Measurements from ENCODE around the gene ARHGAP31. TPM values are rescaled to one million over a fixed set of nuclear protein-coding genes. Genes with fewer than 3 reads are reported as not detected.

Gene ARHGAP31
- total and polyA plus RNA-seq, 2 experiments from 2014 or later, result 1.2 to 4.3 TPM

GRCh38 chr3:119288669-119289403 lies 5.3 kb upstream of the ARHGAP31 start:
- H3K4me1 Mint-ChIP-seq, result peaks cover 15% of the 10 kb centered on the region
- no peak overlapping the region for H3K27ac ChIP-seq (ENCODE audit: low read depth)
- no peak overlapping the region for H2AFZ ChIP-seq
- H3K4me1 ChIP-seq (ENCODE audit: insufficient read depth), result peaks cover 17% of the 10 kb centered on the region
- H3K79me2 ChIP-seq (replicated peaks; ENCODE audit: insufficient read depth), result no peaks in the 10 kb centered on the region
- TF ChIP-seq POLR2AphosphoS5 (IDR thresholded peaks at IDR 0.05; ENCODE audit: low read depth) (no peak), ZNF462 (CRISPR knock-in tag; IDR thresholded peaks at IDR 0.05) (no peak), CTCF (conservative IDR thresholded peaks at IDR 0.05; ENCODE audit: low read depth in 2 of 2) (no peak), NANOG (IDR thresholded peaks at IDR 0.05; ENCODE audit: borderline replicate concordance) (no peak), ZNF331 (CRISPR knock-in tag; IDR thresholded peaks at IDR 0.05; ENCODE audit: low read depth) (no peak), ZNF114 (CRISPR knock-in tag; IDR thresholded peaks at IDR 0.05) (no peak), CREB1 (CRISPR knock-in tag; IDR thresholded peaks at IDR 0.05; ENCODE audit: low read depth) (no peak), EZH2 (IDR thresholded peaks at IDR 0.05; ENCODE audit: low read depth, unreplicated experiment) (no peak), STAT1 (IDR thresholded peaks at IDR 0.05; ENCODE audit: unreplicated experiment) (no peak), JUNB (IDR thresholded peaks at IDR 0.05; ENCODE audit: unreplicated experiment) (no peak), EZH2phosphoT487 (IDR thresholded peaks at IDR 0.05; ENCODE audit: unreplicated experiment) (no peak), ETS1 (IDR thresholded peaks at IDR 0.05) (no peak), REST (IDR thresholded peaks at IDR 0.05; ENCODE audit: unreplicated experiment) (no peak)
- no peak overlapping the region for H3K4me3 ChIP-seq
- no peaks in the 10 kb centered on the region for H4K20me1 ChIP-seq (replicated peaks; ENCODE audit: insufficient read depth)
- no peak overlapping the region for H3K4me2 ChIP-seq
- H3F3A ChIP-seq (replicated peaks; ENCODE audit: low read depth), result no peaks in the 10 kb centered on the region
- peaks cover 13% of the 10 kb centered on the region for H3K27me3 Mint-ChIP-seq (ENCODE audit: insufficient read depth, low read depth, poor library complexity)
- no peak overlapping the region for H3K27ac Mint-ChIP-seq
- DNase-seq (ENCODE audit: low spot score) (no peak), ATAC-seq (no peak)
- no peaks in the 10 kb centered on the region for H3K36me3 ChIP-seq (ENCODE audit: insufficient read depth)
- peaks cover 13% of the 10 kb centered on the region for H3K27me3 ChIP-seq (ENCODE audit: insufficient read depth)
- peaks cover under 1% of the 10 kb centered on the region; the same call in 2 of the 3 replicates for H3K36me3 Mint-ChIP-seq (ENCODE audit: low read depth)
- peaks cover 10% of the 10 kb centered on the region for H3K9me2 ChIP-seq (ENCODE audit: insufficient read depth)
- H3K9me3 Mint-ChIP-seq, result peaks cover 10% of the 10 kb centered on the region
- H3K4me3 Mint-ChIP-seq, result no peak overlapping the region

Measured in GM23338 (cell line).